Measurements from ENCODE around the gene NR0B2. TPM values are rescaled to one million over a fixed set of nuclear protein-coding genes. Genes with fewer than 3 reads are reported as not detected.

Gene NR0B2
- polyA plus RNA-seq, 2 of the 4 experiments (the other 2 are of a cell fraction): not detected

GRCh38 chr1:26911399-26912146 is 2.2 kb downstream of the NR0B2 start:
- POLR2A ChIA-PET: no interaction called here
- no peak for TF ChIP-seq ATOH8 (CRISPR knock-in tag; IDR thresholded peaks at IDR 0.05; ENCODE audit: low read depth)
- TF ChIP-seq MAX (IDR thresholded peaks at IDR 0.05): no peak
- TF ChIP-seq TP53 (CRISPR knock-in tag; IDR thresholded peaks at IDR 0.05): no peak
- TF ChIP-seq E2F6 (IDR thresholded peaks at IDR 0.05; ENCODE audit: borderline replicate concordance, low read depth): no peak
- TF ChIP-seq EHF (CRISPR knock-in tag; IDR thresholded peaks at IDR 0.05): no peak
- TF ChIP-seq CEBPB (IDR thresholded peaks at IDR 0.05): no peak
- no peak for TF ChIP-seq RFX5 (IDR thresholded peaks at IDR 0.05)
- no peak for TF ChIP-seq RCOR1 (IDR thresholded peaks at IDR 0.05; ENCODE audit: low read depth, low read length)
- no peak for TF ChIP-seq RNF2 (IDR thresholded peaks at IDR 0.05; ENCODE audit: borderline replicate concordance, low read depth)

GRCh38 chr1:26910343-26911160 is 3.2 kb downstream of the NR0B2 start:
- 81% methylated on average over 4 of the region's 4 CpGs for WGBS (ENCODE audit: missing lambda C conversion rate)
- ATAC-seq (no peak), DNase-seq (ENCODE audit: low read depth in 1 of 2, low spot score in 1 of 2) (no peak), FAIRE-seq (no peak)
- H3K4me3 ChIP-seq: no peak overlapping the region
- H3K27ac ChIP-seq: no peak overlapping the region
- peaks cover 28% of the 10 kb centered on the region for H3K4me1 ChIP-seq
- POLR2A ChIA-PET: no interaction called here
- CTCF ChIA-PET: no interaction called here
- TF ChIP-seq RAD21 (conservative IDR thresholded peaks at IDR 0.05 in 1 of 2, IDR thresholded peaks at IDR 0.05 in 1 of 2) (no peak), MYC (IDR thresholded peaks at IDR 0.05; ENCODE audit: borderline replicate concordance, low read length) (no peak), BCL3 (IDR thresholded peaks at IDR 0.05) (no peak)
- no peaks in the 10 kb centered on the region for H3K9me3 ChIP-seq
- no peak overlapping the region for H3K4me2 ChIP-seq

More at GRCh38 chr1:26911399-26912146, 2.2 kb downstream of the NR0B2 start:
- CTCF ChIA-PET: interaction anchor here (1.5 kb wide), 1 partner anchor 12 kb away, joined by 4 read pairs; no protein-coding TSS in a partner anchor
- 100% methylated on average over 1 of the region's 8 CpGs for WGBS (ENCODE audit: missing lambda C conversion rate)
- H3K4me1 ChIP-seq: peaks cover 28% of the 10 kb centered on the region
- DNase-seq (ENCODE audit: low read depth in 1 of 2, low spot score in 1 of 2) (no peak), FAIRE-seq (no peak), ATAC-seq (no peak)
- H3K27ac ChIP-seq: no peak overlapping the region
- H3K4me2 ChIP-seq: no peak overlapping the region
- no peaks in the 10 kb centered on the region for H3K9me3 ChIP-seq
- no peak overlapping the region for H3K4me3 ChIP-seq

GRCh38 chr1:26909951-26910342 is 3.8 kb downstream of the NR0B2 start:
- peaks cover 25% of the 10 kb centered on the region for H3K4me1 ChIP-seq
- whole genome bisulfite sequencing (ENCODE audit: missing lambda C conversion rate): 71% methylated on average over 2 of the region's 3 CpGs
- no peak for DNase-seq (ENCODE audit: low read depth in 1 of 2, low spot score in 1 of 2)
- CTCF ChIA-PET: no interaction called here
- H3K4me2 ChIP-seq: no peak overlapping the region
- no peak overlapping the region for H3K27ac ChIP-seq
- H3K9me3 ChIP-seq: no peaks in the 10 kb centered on the region
- ATAC-seq: no peak
- no peak overlapping the region for H3K4me3 ChIP-seq
- no peak for TF ChIP-seq JUN (IDR thresholded peaks at IDR 0.05)
- no peak for TF ChIP-seq JUNB (IDR thresholded peaks at IDR 0.05)
- no peak for TF ChIP-seq NR3C1 (IDR thresholded peaks at IDR 0.05)
- TF ChIP-seq EP300 (IDR thresholded peaks at IDR 0.05): no peak
- POLR2A ChIA-PET: no interaction called here
- no peak for FAIRE-seq

Data from A549 (cell line).